Activated T-helper 1 cell treated with anti-CD3 and anti-CD28 coated beads, Interleukin-12 subunit alpha, Interleukin-12 subunit beta, Interleukin-2, Interleukin-4 antibody, amounts not matched to agents 30 ng/mL and 10 ng/mL and 1 ng/mL, durations not matched to agents 14 hours and 24 hours and 36 hours (primary cell): Measurements from ENCODE around the gene ENKUR. TPM values are rescaled to one million over a fixed set of nuclear protein-coding genes. Genes with fewer than 3 reads are reported as not detected.
A peak's percentile ranks its signal among the peaks of the same experiment; 100 is the strongest.

ENCODE experiments used
- DNase-seq: peaks from one replicate; pipeline ENCODE4 v3.0.0; 2021; ENCODE audit warnings: low spot score
- H3K27ac Mint-ChIP-seq: one replicate; pipeline ENCODE4 v1.8.0; 2021; ENCODE audit warnings: mild to moderate bottlenecking, mixed read lengths
- H3K27me3 Mint-ChIP-seq: one replicate; pipeline ENCODE4 v1.8.0; 2022; ENCODE audit warnings: mild to moderate bottlenecking, moderate library complexity, mixed read lengths; ENCODE audit not compliant: insufficient read depth
- H3K36me3 Mint-ChIP-seq: one replicate; pipeline ENCODE4 v1.8.0; 2021; ENCODE audit warnings: low read depth, mixed read lengths
- H3K4me1 Mint-ChIP-seq: one replicate; pipeline ENCODE4 v1.8.0; 2021; ENCODE audit warnings: low read depth, mixed read lengths
- H3K4me3 Mint-ChIP-seq: one replicate; pipeline ENCODE4 v1.8.0; 2021; ENCODE audit warnings: mild to moderate bottlenecking, moderate library complexity, mixed read lengths
- H3K9me3 Mint-ChIP-seq: one replicate; pipeline ENCODE4 v1.8.0; 2021; ENCODE audit warnings: mixed read lengths
- intact Hi-C: fragments of 100-400 bp; cut with micrococcal nuclease; formaldehyde crosslinking; loops from one replicate; pipeline ENCODE4 v1.15.1; 2024
- total RNA-seq: library from RNA; stranded (reverse); gene quantifications from 2 replicates; pipeline ENCODE4 v1.2.3, GENCODE V29; 2022

Gene ENKUR
- total RNA-seq, 1 donor from 2014 or later = not detected

- Mint-ChIP-seq H3K36me3 (peaks cover 1% of the 10 kb centered on the region), H3K27me3 (peaks cover 34% of the 10 kb centered on the region), H3K4me1 (no peaks in the 10 kb centered on the region), H3K27ac (no peak overlapping the region), H3K9me3 (peaks cover 7% of the 10 kb centered on the region), H3K4me3 (no peak overlapping the region)
- no peak for DNase-seq
- intact Hi-C loops = no loop called here
These were observed 32.5 kb upstream of the ENKUR start for GRCh38 chr10:25048450-25048849.

GRCh38 chr10:25047591-25048301, 31.8 kb upstream of the ENKUR start:
- Mint-ChIP-seq H3K27ac (no peak overlapping the region), H3K4me1 (no peaks in the 10 kb centered on the region), H3K27me3 (peaks cover 35% of the 10 kb centered on the region), H3K4me3 (no peak overlapping the region), H3K36me3 (peaks cover 1% of the 10 kb centered on the region), H3K9me3 (peaks cover 7% of the 10 kb centered on the region)
- intact Hi-C loops = no loop called here
- DNase-seq = no peak

- Mint-ChIP-seq H3K9me3 (peaks cover 7% of the 10 kb centered on the region), H3K4me1 (no peaks in the 10 kb centered on the region), H3K27me3 (peaks cover 39% of the 10 kb centered on the region), H3K36me3 (peaks cover 1% of the 10 kb centered on the region), H3K4me3 (no peak overlapping the region), H3K27ac (no peak overlapping the region)
- intact Hi-C loops = no loop called here
- no peak for DNase-seq
These were observed 31.1 kb upstream of the ENKUR start for GRCh38 chr10:25047088-25047487.

- intact Hi-C loops = no loop called here
- H3K27ac Mint-ChIP-seq = no peak overlapping the region
- H3K9me3 Mint-ChIP-seq = peaks cover 7% of the 10 kb centered on the region
- peaks cover 39% of the 10 kb centered on the region for H3K27me3 Mint-ChIP-seq
- no peak overlapping the region for H3K4me3 Mint-ChIP-seq
- H3K4me1 Mint-ChIP-seq = no peaks in the 10 kb centered on the region
- no peak for DNase-seq
- H3K36me3 Mint-ChIP-seq = peaks cover 1% of the 10 kb centered on the region
These were observed 30.7 kb upstream of the ENKUR start for GRCh38 chr10:25046641-25047040.

- intact Hi-C loops = no loop called here
- H3K27ac Mint-ChIP-seq = no peak overlapping the region
- H3K36me3 Mint-ChIP-seq = no peaks in the 10 kb centered on the region
These were observed 23.6 kb upstream of the ENKUR start for GRCh38 chr10:25039531-25039930.

GRCh38 chr10:25038325-25038724, 22.4 kb upstream of the ENKUR start:
- Mint-ChIP-seq H3K36me3 (no peaks in the 10 kb centered on the region), H3K4me3 (no peak overlapping the region), H3K27me3 (peaks cover 24% of the 10 kb centered on the region), H3K9me3 (no peaks in the 10 kb centered on the region), H3K4me1 (peaks cover 17% of the 10 kb centered on the region), H3K27ac (no peak overlapping the region)
- intact Hi-C loops = no loop called here
- no peak for DNase-seq

More at GRCh38 chr10:25039531-25039930, 23.6 kb upstream of the ENKUR start:
- Mint-ChIP-seq H3K27me3 (peaks cover 27% of the 10 kb centered on the region), H3K4me1 (peaks cover 17% of the 10 kb centered on the region), H3K9me3 (no peaks in the 10 kb centered on the region), H3K4me3 (no peak overlapping the region)
- DNase-seq = no peak

- Mint-ChIP-seq H3K9me3 (no peaks in the 10 kb centered on the region), H3K27me3 (peaks cover 22% of the 10 kb centered on the region), H3K36me3 (no peaks in the 10 kb centered on the region), H3K27ac (no peak overlapping the region), H3K4me1 (peaks cover 17% of the 10 kb centered on the region), H3K4me3 (no peak overlapping the region)
- no peak for DNase-seq
- intact Hi-C loops = no loop called here
These were observed 20.4 kb upstream of the ENKUR start for GRCh38 chr10:25036381-25036780.

- Mint-ChIP-seq H3K9me3 (no peaks in the 10 kb centered on the region), H3K27me3 (peaks cover 6% of the 10 kb centered on the region), H3K27ac (no peak overlapping the region), H3K4me3 (no peak overlapping the region), H3K36me3 (no peaks in the 10 kb centered on the region), H3K4me1 (no peaks in the 10 kb centered on the region)
- intact Hi-C loops = no loop called here
- no peak for DNase-seq
These were observed 13.6 kb upstream of the ENKUR start for GRCh38 chr10:25029519-25029918.

- Mint-ChIP-seq H3K27me3 (peaks cover 5% of the 10 kb centered on the region), H3K36me3 (no peaks in the 10 kb centered on the region), H3K27ac (no peak overlapping the region), H3K4me1 (no peaks in the 10 kb centered on the region), H3K9me3 (no peaks in the 10 kb centered on the region), H3K4me3 (no peak overlapping the region)
- intact Hi-C loops = no loop called here
- DNase-seq = no peak
These were observed 12.8 kb upstream of the ENKUR start for GRCh38 chr10:25028711-25029110.

- Mint-ChIP-seq H3K27ac (no peak overlapping the region), H3K9me3 (no peaks in the 10 kb centered on the region), H3K4me1 (no peaks in the 10 kb centered on the region), H3K4me3 (no peak overlapping the region), H3K27me3 (no peaks in the 10 kb centered on the region), H3K36me3 (no peaks in the 10 kb centered on the region)
- no peak for DNase-seq
- intact Hi-C loops = no loop called here
These were observed 10.5 kb upstream of the ENKUR start for GRCh38 chr10:25026463-25026862.

GRCh38 chr10:25024528-25024927, 8.6 kb upstream of the ENKUR start:
- H3K27ac Mint-ChIP-seq = no peak overlapping the region
- H3K9me3 Mint-ChIP-seq = no peaks in the 10 kb centered on the region
- H3K27me3 Mint-ChIP-seq = no peaks in the 10 kb centered on the region
- H3K4me3 Mint-ChIP-seq = no peak overlapping the region
- no peaks in the 10 kb centered on the region for H3K4me1 Mint-ChIP-seq
- DNase-seq = no peak
- no peaks in the 10 kb centered on the region for H3K36me3 Mint-ChIP-seq
- intact Hi-C loops = no loop called here

GRCh38 chr10:25023278-25023677, 7.3 kb upstream of the ENKUR start:
- Mint-ChIP-seq H3K36me3 (peaks cover 1% of the 10 kb centered on the region), H3K27ac (no peak overlapping the region), H3K4me1 (no peaks in the 10 kb centered on the region), H3K9me3 (no peaks in the 10 kb centered on the region), H3K27me3 (no peaks in the 10 kb centered on the region), H3K4me3 (no peak overlapping the region)
- no peak for DNase-seq
- intact Hi-C loops = no loop called here

- Mint-ChIP-seq H3K9me3 (no peaks in the 10 kb centered on the region), H3K36me3 (peaks cover 1% of the 10 kb centered on the region), H3K27ac (no peak overlapping the region), H3K4me1 (peaks cover 16% of the 10 kb centered on the region), H3K27me3 (no peaks in the 10 kb centered on the region), H3K4me3 (no peak overlapping the region)
- intact Hi-C loops = loop anchor here (5.0 kb wide), 4 partner anchors 131 to 1581 kb away; partner anchors contain the start of gene OTUD1
- DNase-seq = no peak
These were observed 2.7 kb upstream of the ENKUR start for GRCh38 chr10:25018703-25019102.

- Mint-ChIP-seq H3K4me3 (peak overlapping the region; percentile 89), H3K27ac (peak overlapping the region; percentile 95), H3K27me3 (peaks cover 2% of the 10 kb centered on the region), H3K4me1 (peaks cover 16% of the 10 kb centered on the region), H3K36me3 (peaks cover 1% of the 10 kb centered on the region), H3K9me3 (peaks cover 7% of the 10 kb centered on the region)
- DNase-seq = no peak
- intact Hi-C loops = loop anchor here (1.0 to 5.0 kb wide), 8 partner anchors 45 to 1580 kb away; partner anchors contain the start of gene OTUD1
These were observed 1.7 kb upstream of the ENKUR start for GRCh38 chr10:25017661-25018060.
